Esophagus (tissue), 2 donors: ENCODE data around the gene KDM3A. TPM values are rescaled to one million over a fixed set of nuclear protein-coding genes. Genes with fewer than 3 reads are reported as not detected.

ENCODE experiments used
- H3K27ac ChIP-seq, 2 donors: one replicate each; pipeline ENCODE4 v1.5.1; 2013; ENCODE audit warnings: low read depth in 2 of 2, mild to moderate bottlenecking in 2 of 2, inconsistent platforms in 1 of 2, low read length in 1 of 2, moderate library complexity in 1 of 2
- H3K27me3 ChIP-seq, 2 donors: one replicate each; pipeline ENCODE4 v1.6.1; 2013; ENCODE audit warnings: low read length in 2 of 2, control low read depth in 1 of 2, mild to moderate bottlenecking in 1 of 2; ENCODE audit not compliant: insufficient read depth in 2 of 2, control insufficient read depth in 1 of 2
- H3K36me3 ChIP-seq, 2 donors: one replicate each; pipeline ENCODE4 v1.6.1; 2013; ENCODE audit warnings: low read length in 1 of 2; ENCODE audit not compliant: control insufficient read depth in 2 of 2, insufficient read depth in 2 of 2
- H3K4me1 ChIP-seq, 2 donors: one replicate each; pipeline ENCODE4 v1.6.1; 2013; ENCODE audit warnings: low read length in 1 of 2; ENCODE audit not compliant: control insufficient read depth in 2 of 2, insufficient read depth in 2 of 2
- H3K4me3 ChIP-seq, 2 donors: one replicate each; pipeline ENCODE4 v1.5.1; 2013; ENCODE audit warnings: low read length in 2 of 2, mild to moderate bottlenecking in 2 of 2, low read depth in 1 of 2, moderate library complexity in 1 of 2
- H3K9me3 ChIP-seq, 2 donors: one replicate each; pipeline ENCODE4 v1.6.1; 2013; ENCODE audit warnings: mild to moderate bottlenecking in 2 of 2, low read depth in 1 of 2, low read length in 1 of 2, moderate library complexity in 1 of 2; ENCODE audit not compliant: control insufficient read depth in 2 of 2, insufficient read depth in 1 of 2
- WGBS, 2 donors: extraction: QIAGEN DNeasy Blood & Tissue Kit; methylation state at CpG; one replicate each; pipeline ENCODE4 v1.1.7; 2013; 5-methylcytosine and 5-hydroxymethylcytosine counted together
- polyA plus RNA-seq, 2 donors: library from polyadenylated mRNA; stranded (reverse); fragments of 200-250 nt; gene quantifications; one replicate each; pipeline ENCODE4 v1.2.3, GENCODE V29; 2013
- donor health status: healthy with polysubstance abuse.
- donor health status: Bipolar disorder and iron deficiency.

Gene KDM3A
- polyA plus RNA-seq, 2 donors: 20.4 to 32.3 TPM

- Histone ChIP-seq H3K27ac (no peak overlapping the region), H3K36me3 (peaks cover 7 to 15% of the 10 kb centered on the region in 2 donors), H3K27me3 (no peaks in the 10 kb centered on the region), H3K9me3 (no peaks in the 10 kb centered on the region), H3K4me1 (no peaks in the 10 kb centered on the region), H3K4me3 (no peak overlapping the region)
- WGBS, 2 donors: 86 to 88% methylated on average over 7 of the region's 7 CpGs
These were observed 27.2 kb downstream of the KDM3A start for GRCh38 chr2:86468162-86469033.

- 67 to 85% methylated on average over 1 of the region's 1 CpG for WGBS, 2 donors
- no peaks in the 10 kb centered on the region for H3K27me3 ChIP-seq
These were observed 29.7 kb downstream of the KDM3A start for GRCh38 chr2:86470890-86471289.

GRCh38 chr2:86471637-86472036 is 30.5 kb downstream of the KDM3A start:
- no peak overlapping the region for H3K27ac ChIP-seq
- 94 to 95% methylated on average over 6 of the region's 6 CpGs for WGBS, 2 donors
- H3K9me3 ChIP-seq: no peaks in the 10 kb centered on the region
- no peak overlapping the region for H3K4me3 ChIP-seq
- H3K27me3 ChIP-seq: no peaks in the 10 kb centered on the region
- H3K4me1 ChIP-seq: no peaks in the 10 kb centered on the region
- H3K36me3 ChIP-seq: peaks cover 4 to 14% of the 10 kb centered on the region in 2 donors

More at GRCh38 chr2:86470890-86471289, 29.7 kb downstream of the KDM3A start:
- no peak overlapping the region for H3K27ac ChIP-seq
- no peak overlapping the region for H3K4me3 ChIP-seq
- peaks cover 7 to 11% of the 10 kb centered on the region in 2 donors for H3K36me3 ChIP-seq
- H3K9me3 ChIP-seq: no peaks in the 10 kb centered on the region
- no peaks in the 10 kb centered on the region for H3K4me1 ChIP-seq

GRCh38 chr2:86476092-86476491 is 34.9 kb downstream of the KDM3A start:
- H3K36me3 ChIP-seq: peaks cover 12 to 21% of the 10 kb centered on the region in 2 donors
- H3K9me3 ChIP-seq: no peaks in the 10 kb centered on the region
- H3K4me1 ChIP-seq: no peaks in the 10 kb centered on the region
- no peaks in the 10 kb centered on the region for H3K27me3 ChIP-seq
- H3K4me3 ChIP-seq: no peak overlapping the region
- H3K27ac ChIP-seq: no peak overlapping the region

GRCh38 chr2:86476918-86477317 is 35.7 kb downstream of the KDM3A start:
- Histone ChIP-seq H3K9me3 (no peaks in the 10 kb centered on the region), H3K27me3 (no peaks in the 10 kb centered on the region), H3K36me3 (peaks cover 12 to 21% of the 10 kb centered on the region in 2 donors), H3K4me1 (no peaks in the 10 kb centered on the region), H3K27ac (peak overlapping the region in 1 of 2 donors; percentile 9), H3K4me3 (no peak overlapping the region)
- 57 to 74% methylated on average over 3 of the region's 3 CpGs for WGBS, 2 donors

- H3K27ac ChIP-seq: no peak overlapping the region
- H3K4me3 ChIP-seq: no peak overlapping the region
- H3K36me3 ChIP-seq: peaks cover 13 to 21% of the 10 kb centered on the region in 2 donors
- H3K4me1 ChIP-seq: no peaks in the 10 kb centered on the region
- no peaks in the 10 kb centered on the region for H3K27me3 ChIP-seq
- H3K9me3 ChIP-seq: no peaks in the 10 kb centered on the region
These were observed 36.2 kb downstream of the KDM3A start for GRCh38 chr2:86477349-86477748.

- no peaks in the 10 kb centered on the region for H3K27me3 ChIP-seq
- no peak overlapping the region for H3K27ac ChIP-seq
- H3K4me1 ChIP-seq: no peaks in the 10 kb centered on the region
- H3K9me3 ChIP-seq: no peaks in the 10 kb centered on the region
- H3K36me3 ChIP-seq: peaks cover 21 to 29% of the 10 kb centered on the region in 2 donors
- H3K4me3 ChIP-seq: no peak overlapping the region
- WGBS, 2 donors: 47 to 51% methylated on average over 7 of the region's 7 CpGs
These were observed 38.9 kb downstream of the KDM3A start for GRCh38 chr2:86480105-86480504.

- H3K4me1 ChIP-seq: no peaks in the 10 kb centered on the region
- WGBS, 2 donors: 88 to 91% methylated on average over 3 of the region's 3 CpGs
- H3K4me3 ChIP-seq: no peak overlapping the region
- peak overlapping the region in 1 of 2 donors; percentile 14 for H3K27ac ChIP-seq
- no peaks in the 10 kb centered on the region for H3K9me3 ChIP-seq
- H3K27me3 ChIP-seq: no peaks in the 10 kb centered on the region
- H3K36me3 ChIP-seq: peaks cover 19 to 30% of the 10 kb centered on the region in 2 donors
These were observed 40.9 kb downstream of the KDM3A start for GRCh38 chr2:86482034-86482433.

- Histone ChIP-seq H3K36me3 (peaks cover 22 to 34% of the 10 kb centered on the region in 2 donors), H3K27me3 (no peaks in the 10 kb centered on the region), H3K27ac (no peak overlapping the region), H3K4me1 (peaks cover 2 to 5% of the 10 kb centered on the region in 2 donors), H3K4me3 (no peak overlapping the region), H3K9me3 (no peaks in the 10 kb centered on the region)
- 95 to 97% methylated on average over 3 of the region's 3 CpGs for WGBS, 2 donors
These were observed 43.2 kb downstream of the KDM3A start for GRCh38 chr2:86484385-86484784.

GRCh38 chr2:86485103-86485502 is 43.9 kb downstream of the KDM3A start:
- Histone ChIP-seq H3K9me3 (no peaks in the 10 kb centered on the region), H3K27me3 (no peaks in the 10 kb centered on the region), H3K4me1 (peaks cover 2 to 5% of the 10 kb centered on the region in 2 donors), H3K4me3 (no peak overlapping the region), H3K27ac (no peak overlapping the region), H3K36me3 (peaks cover 22 to 35% of the 10 kb centered on the region in 2 donors)
